Mucosa of stomach (tissue), 1 donor: ENCODE results near the gene BBLN.

ENCODE experiments used
- H3K27me3 ChIP-seq: one replicate; pipeline ENCODE4 v1.7.0; 2013; ENCODE audit warnings: mild to moderate bottlenecking, low read length; ENCODE audit not compliant: control insufficient read depth, insufficient read depth
- H3K36me3 ChIP-seq: one replicate; pipeline ENCODE4 v1.7.0; 2013; ENCODE audit warnings: low read length; ENCODE audit not compliant: control insufficient read depth, insufficient read depth
- H3K4me1 ChIP-seq: one replicate; pipeline ENCODE4 v1.7.0; 2013; ENCODE audit warnings: mild to moderate bottlenecking, low read length; ENCODE audit not compliant: control insufficient read depth, insufficient read depth
- H3K4me3 ChIP-seq: one replicate; pipeline ENCODE4 v1.7.0; 2013; ENCODE audit warnings: low read length
- H3K9ac ChIP-seq: one replicate; pipeline ENCODE4 v1.7.0; 2013; ENCODE audit warnings: mild to moderate bottlenecking, low read length, moderate library complexity
- H3K9me3 ChIP-seq: one replicate; pipeline ENCODE4 v1.7.0; 2013; ENCODE audit warnings: mild to moderate bottlenecking, low read length, moderate library complexity; ENCODE audit not compliant: control insufficient read depth
- donor health status: Pancreatic carcinoma.

The BBLN gene

GRCh38 chr9:128208946-128209669, 49.0 kb downstream of the BBLN start:
- H3K4me1 ChIP-seq = peaks cover 19% of the 10 kb centered on the region
- no peak overlapping the region for H3K9ac ChIP-seq
- peaks cover 21% of the 10 kb centered on the region for H3K27me3 ChIP-seq
- H3K36me3 ChIP-seq = no peaks in the 10 kb centered on the region
- no peaks in the 10 kb centered on the region for H3K9me3 ChIP-seq
- no peak overlapping the region for H3K4me3 ChIP-seq

- no peaks in the 10 kb centered on the region for H3K27me3 ChIP-seq
- no peaks in the 10 kb centered on the region for H3K9me3 ChIP-seq
- no peak overlapping the region for H3K4me3 ChIP-seq
- no peaks in the 10 kb centered on the region for H3K36me3 ChIP-seq
- no peak overlapping the region for H3K9ac ChIP-seq
- peaks cover 19% of the 10 kb centered on the region for H3K4me1 ChIP-seq
Measured at GRCh38 chr9:128211186-128211980, 51.3 kb downstream of the BBLN start.

- H3K27me3 ChIP-seq = no peaks in the 10 kb centered on the region
- no peak overlapping the region for H3K9ac ChIP-seq
- H3K36me3 ChIP-seq = no peaks in the 10 kb centered on the region
- no peaks in the 10 kb centered on the region for H3K9me3 ChIP-seq
- peaks cover 19% of the 10 kb centered on the region for H3K4me1 ChIP-seq
- no peak overlapping the region for H3K4me3 ChIP-seq
Measured at GRCh38 chr9:128211981-128212281, 51.9 kb downstream of the BBLN start.
